CD4-positive, alpha-beta memory T cell (primary cell): ENCODE measurements around the gene EDC4. TPM values are rescaled to one million over a fixed set of nuclear protein-coding genes. Genes with fewer than 3 reads are reported as not detected.
A peak's percentile ranks its signal among the peaks of the same experiment; 100 is the strongest.

Experiments
- CTCF ChIA-PET: fragments of 350-600 bp; sonication (Branson Sonifier 250); formaldehyde crosslinking; loops from one replicate; lab custom pipeline; 2021; ENCODE audit warnings: inconsistent platforms; ENCODE audit not compliant: partially characterized antibody; lab: Charles Lee
- POLR2A ChIA-PET: fragments of 350-600 bp; sonication (Branson Sonifier 250); formaldehyde crosslinking; loops from one replicate; lab custom pipeline; 2021; ENCODE audit not compliant: partially characterized antibody; lab: Charles Lee
- DNase-seq, 5 donors: peaks; one replicate each; pipeline versions ENCODE4 v3.0.0 to v3.0.0-alpha.2; 2020 to 2022; ENCODE audit warnings: mixed read lengths in 1 of 5
- H3K27ac ChIP-seq: one replicate; pipeline ENCODE4 v1.7.0; 2013; ENCODE audit warnings: low read depth, low read length
- H3K27me3 ChIP-seq: 2 replicates; pipeline ENCODE4 v1.7.0; 2013; ENCODE audit warnings: mild to moderate bottlenecking, low read length, moderate library complexity; ENCODE audit not compliant: insufficient read depth
- H3K36me3 ChIP-seq: 2 replicates; pipeline ENCODE4 v1.7.0; 2013; ENCODE audit warnings: mild to moderate bottlenecking, low read length, moderate library complexity; ENCODE audit not compliant: insufficient read depth
- H3K4me1 ChIP-seq: 2 replicates; pipeline ENCODE4 v1.7.0; 2013; ENCODE audit warnings: mild to moderate bottlenecking, low read length, moderate library complexity; ENCODE audit not compliant: insufficient read depth
- H3K4me3 ChIP-seq, 2 donors: one replicate each; pipeline ENCODE4 v1.7.0; 2013; ENCODE audit warnings: low read length in 2 of 2, mild to moderate bottlenecking in 1 of 2
- H3K9me3 ChIP-seq, 2 donors: one replicate each; pipeline ENCODE4 v1.7.0; 2013; ENCODE audit warnings: low read length in 2 of 2, control low read depth in 1 of 2; ENCODE audit not compliant: control insufficient read depth in 1 of 2
- H3K27ac Mint-ChIP-seq, 7 donors: one replicate each; pipeline ENCODE4 v1.8.0; 2020 to 2021; ENCODE audit warnings: mixed read lengths in 7 of 7, mild to moderate bottlenecking in 6 of 7, inconsistent platforms in 3 of 7, moderate library complexity in 3 of 7
- H3K27me3 Mint-ChIP-seq, 2 donors: one replicate each; pipeline ENCODE4 v1.8.0; 2020 to 2021; ENCODE audit warnings: mixed read lengths in 2 of 2
- H3K36me3 Mint-ChIP-seq, 2 donors: one replicate each; pipeline ENCODE4 v1.8.0; 2020 to 2021; ENCODE audit warnings: mixed read lengths in 2 of 2, inconsistent platforms in 1 of 2, mild to moderate bottlenecking in 1 of 2
- H3K4me1 Mint-ChIP-seq, 4 donors: one replicate each; pipeline ENCODE4 v1.8.0; 2020 to 2021; ENCODE audit warnings: mixed read lengths in 4 of 4, mild to moderate bottlenecking in 1 of 4
- H3K4me3 Mint-ChIP-seq, 8 donors: one replicate each; pipeline ENCODE4 v1.8.0; 2020 to 2021; ENCODE audit warnings: mixed read lengths in 8 of 8, mild to moderate bottlenecking in 7 of 8, moderate library complexity in 6 of 8, inconsistent platforms in 3 of 8
- H3K9me3 Mint-ChIP-seq, 8 donors: one replicate each; pipeline ENCODE4 v1.8.0; 2020 to 2021; ENCODE audit warnings: mixed read lengths in 8 of 8, mild to moderate bottlenecking in 5 of 8, inconsistent platforms in 3 of 8, moderate library complexity in 1 of 8
- intact Hi-C: fragments of 100-400 bp; cut with micrococcal nuclease; formaldehyde crosslinking; loops from one replicate; pipeline ENCODE4 v1.15.1; 2023
- polyA plus RNA-seq, 2 donors: library from polyadenylated mRNA; unstranded; fragments of 300-500 nt; fragmentation: Illumina TruSeq; gene quantifications; one replicate each; pipeline ENCODE4 v1.2.3, GENCODE V29; 2021
- total RNA-seq, 2 experiments: library from RNA; stranded (reverse); gene quantifications; one replicate each; pipeline ENCODE4 v1.2.3, GENCODE V29; 2021

The EDC4 gene
- total and polyA plus RNA-seq, 4 experiments from 2014 or later, result 18.5 to 144 (median 89.4) TPM

- H3K27ac ChIP-seq, result no peak overlapping the region
These were observed 55.3 kb downstream of the EDC4 start for GRCh38 chr16:67928147-67928546.

GRCh38 chr16:67928561-67929364 lies 55.9 kb downstream of the EDC4 start:
- H3K4me1 ChIP-seq, result peaks cover 7% of the 10 kb centered on the region
- ChIA-PET POLR2A (interaction anchor here (0.9 to 1.7 kb wide), 5 partner anchors 8 to 256 kb away, joined by 3 to 10 read pairs (median 5); partner anchors contain the start of genes PSKH1 and PSMB10), CTCF (interaction anchor here (0.7 to 8.8 kb wide), 16 partner anchors 9 to 407 kb away, joined by 3 to 61 read pairs (median 4); partner anchors contain the start of genes EDC4 and NRN1L)
- no peak overlapping the region for H3K4me3 ChIP-seq
- intact Hi-C loops, result loop anchor here (1.0 to 2.0 kb wide), 4 partner anchors 45 to 408 kb away; partner anchors contain the start of gene THAP11
- Mint-ChIP-seq H3K27me3 (no peaks in the 10 kb centered on the region), H3K36me3 (peaks cover 2 to 35% of the 10 kb centered on the region in 2 donors), H3K27ac (peak overlapping the region; percentile 22 to 74 (median 69)), H3K4me3 (no peak overlapping the region), H3K4me1 (peaks cover 3 to 16% (median 8%) of the 10 kb centered on the region in 4 donors), H3K9me3 (no peaks in the 10 kb centered on the region)
- H3K27me3 ChIP-seq, result no peaks in the 10 kb centered on the region
- DNase-seq, result peak; percentile 70 to 75 (median 72)
- H3K27ac ChIP-seq, result no peak overlapping the region
- peaks cover 43% of the 10 kb centered on the region for H3K36me3 ChIP-seq
- no peaks in the 10 kb centered on the region for H3K9me3 ChIP-seq

More at GRCh38 chr16:67928147-67928546, 55.3 kb downstream of the EDC4 start:
- H3K36me3 ChIP-seq, result peaks cover 45% of the 10 kb centered on the region
- Mint-ChIP-seq H3K36me3 (peaks cover 0 to 36% of the 10 kb centered on the region in 2 donors), H3K27me3 (no peaks in the 10 kb centered on the region), H3K4me3 (no peak overlapping the region), H3K27ac (peak overlapping the region in 6 of 7 donors; percentile 22 to 75 (median 69)), H3K9me3 (no peaks in the 10 kb centered on the region), H3K4me1 (peaks cover 3 to 15% (median 6%) of the 10 kb centered on the region in 4 donors)
- no peak overlapping the region for H3K4me3 ChIP-seq
- intact Hi-C loops, result loop anchor here (1.0 to 2.0 kb wide), 4 partner anchors 45 to 407 kb away; partner anchors contain the start of gene THAP11
- DNase-seq, result peak in 1 of 5 donors; percentile 24
- POLR2A ChIA-PET, result interaction anchor here (0.9 to 1.7 kb wide), 3 partner anchors 9 to 255 kb away, joined by 3 to 10 read pairs (median 5); partner anchors contain the start of genes PSKH1 and PSMB10
- no peaks in the 10 kb centered on the region for H3K27me3 ChIP-seq
- CTCF ChIA-PET, result interaction anchor here (1.0 to 8.8 kb wide), 13 partner anchors 9 to 407 kb away, joined by 3 to 61 read pairs (median 5); partner anchors contain the start of genes EDC4 and NRN1L
- no peaks in the 10 kb centered on the region for H3K9me3 ChIP-seq
- H3K4me1 ChIP-seq, result peaks cover 7% of the 10 kb centered on the region

- peaks cover 6 to 28% (median 17%) of the 10 kb centered on the region in 4 donors for H3K4me1 Mint-ChIP-seq
- H3K4me3 Mint-ChIP-seq, result no peak overlapping the region
- no peaks in the 10 kb centered on the region for H3K9me3 Mint-ChIP-seq
- intact Hi-C loops, result no loop called here
- peaks cover 9 to 40% of the 10 kb centered on the region in 2 donors for H3K36me3 Mint-ChIP-seq
- Histone ChIP-seq H3K4me3 (no peak overlapping the region), H3K27me3 (no peaks in the 10 kb centered on the region), H3K27ac (no peak overlapping the region), H3K9me3 (no peaks in the 10 kb centered on the region), H3K4me1 (peaks cover 15% of the 10 kb centered on the region), H3K36me3 (peaks cover 54% of the 10 kb centered on the region)
- DNase-seq, result no peak
- ChIA-PET CTCF (interaction anchor here (2.7 to 8.8 kb wide), 3 partner anchors 46 to 409 kb away, joined by 9 to 61 read pairs (median 30); partner anchors contain the start of gene NRN1L), POLR2A (interaction anchor here (1.6 kb wide), 1 partner anchor 47 kb away, joined by 5 read pairs; no protein-coding TSS in a partner anchor)
- H3K27ac Mint-ChIP-seq, result no peak overlapping the region
- H3K27me3 Mint-ChIP-seq, result no peaks in the 10 kb centered on the region
These were observed 57.3 kb downstream of the EDC4 start for GRCh38 chr16:67930191-67930590.

DNA sequence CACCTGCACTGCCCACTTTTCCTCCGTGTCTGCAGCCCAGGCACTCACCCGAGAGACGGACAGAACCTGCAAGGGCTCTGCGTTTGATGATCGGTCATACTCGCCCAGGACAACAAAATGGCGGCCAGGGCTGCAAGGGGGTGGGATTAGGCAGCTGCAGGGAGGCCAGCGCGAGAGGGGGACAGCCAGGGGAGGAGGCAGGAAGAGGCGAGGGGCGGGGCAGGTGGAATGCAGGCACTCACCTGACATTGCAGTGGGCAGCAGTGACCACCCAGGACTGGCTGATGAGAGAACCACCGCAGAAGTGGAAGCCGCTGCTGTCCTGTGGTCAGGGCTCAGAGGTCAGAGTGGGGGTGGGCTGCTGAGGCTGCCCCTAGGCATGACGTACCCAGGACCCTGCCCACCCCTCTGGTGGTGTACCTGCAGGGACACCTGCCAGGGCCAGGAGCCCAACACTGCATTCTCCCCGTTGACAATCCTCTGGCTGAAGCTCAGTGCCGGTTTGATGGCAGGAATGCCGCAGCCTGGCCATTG lies 57.9 kb downstream of the EDC4 start:
- POLR2A ChIA-PET, result interaction anchor here (1.0 to 1.4 kb wide), 3 partner anchors 38 to 48 kb away, joined by 3 to 6 read pairs (median 3); partner anchors contain the start of gene PSKH1
- no peak overlapping the region for H3K27ac ChIP-seq
- CTCF ChIA-PET, result interaction anchor here (0.7 to 8.8 kb wide), 4 partner anchors 47 to 409 kb away, joined by 3 to 61 read pairs (median 20); partner anchors contain the start of gene NRN1L
- H3K4me3 ChIP-seq, result no peak overlapping the region
- Mint-ChIP-seq H3K27me3 (no peaks in the 10 kb centered on the region), H3K9me3 (peaks cover 0 to under 1% (median 0%) of the 10 kb centered on the region in 8 donors), H3K4me3 (no peak overlapping the region), H3K36me3 (peaks cover 14 to 45% of the 10 kb centered on the region in 2 donors), H3K4me1 (peaks cover 9 to 33% (median 22%) of the 10 kb centered on the region in 4 donors), H3K27ac (peak overlapping the region in 1 of 7 donors; percentile 35)
- no peak for DNase-seq
- peaks cover 18% of the 10 kb centered on the region for H3K4me1 ChIP-seq
- H3K27me3 ChIP-seq, result no peaks in the 10 kb centered on the region
- no peaks in the 10 kb centered on the region for H3K9me3 ChIP-seq
- H3K36me3 ChIP-seq, result peaks cover 56% of the 10 kb centered on the region
- intact Hi-C loops, result no loop called here

Other genes starting within 250 kb of the EDC4 start
- gene CARMIL2, start 227.9 kb upstream of the EDC4 start, total RNA-seq, result 100 to 1,000 TPM; 194 to 195 TPM
- 10 to 100 TPM in 1 of 2 donors, 1 to 10 TPM in 1; 7.5 to 36.3 TPM for gene CARMIL2, start 227.9 kb upstream of the EDC4 start, polyA plus RNA-seq
- gene ACD, start 212.8 kb upstream of the EDC4 start, total RNA-seq, result 10 to 100 TPM; 49.6 to 50.6 TPM
- 10 to 100 TPM; 33.3 to 48.5 TPM for gene ACD, start 212.8 kb upstream of the EDC4 start, polyA plus RNA-seq
- 1 to 10 TPM; 7.4 to 8.8 TPM for gene PARD6A, start 212.1 kb upstream of the EDC4 start, total RNA-seq
- 10 to 100 TPM; 17.8 to 26.5 TPM for gene PARD6A, start 212.1 kb upstream of the EDC4 start, polyA plus RNA-seq
- 1 to 10 TPM; 6.7 to 7.7 TPM for gene ENKD1, start 206.3 kb upstream of the EDC4 start, total RNA-seq
- 1 to 10 TPM; 1.1 to 2.4 TPM for gene ENKD1, start 206.3 kb upstream of the EDC4 start, polyA plus RNA-seq
- gene C16orf86, start 206.2 kb upstream of the EDC4 start, total RNA-seq, result 1 to 10 TPM; 2.9 to 3.6 TPM
- gene C16orf86, start 206.2 kb upstream of the EDC4 start, polyA plus RNA-seq, result 1 to 10 TPM; 4.1 TPM
- gene GFOD2, start 153.7 kb upstream of the EDC4 start, total RNA-seq, result 10 to 100 TPM; 18.0 to 19.8 TPM
- 10 to 100 TPM; 10.8 to 19.2 TPM for gene GFOD2, start 153.7 kb upstream of the EDC4 start, polyA plus RNA-seq
- 10 to 100 TPM; 25.6 to 27.8 TPM for gene RANBP10, start 66.5 kb upstream of the EDC4 start, total RNA-seq
- 10 to 100 TPM in 1 of 2 donors, 1 to 10 TPM in 1; 7.1 to 14.7 TPM for gene RANBP10, start 66.5 kb upstream of the EDC4 start, polyA plus RNA-seq
- gene TSNAXIP1, start 66.2 kb upstream of the EDC4 start, total RNA-seq, result under 1 TPM; 0.44 to 0.64 TPM
- not detected for gene TSNAXIP1, start 66.2 kb upstream of the EDC4 start, polyA plus RNA-seq
- gene THAP11, start 30.7 kb upstream of the EDC4 start, total RNA-seq, result 10 to 100 TPM; 56.8 to 58.4 TPM
- gene THAP11, start 30.7 kb upstream of the EDC4 start, polyA plus RNA-seq, result 100 to 1,000 TPM; 130 to 147 TPM
- gene NUTF2, start 26.1 kb upstream of the EDC4 start, total RNA-seq, result 10 to 100 TPM; 41.2 to 45.9 TPM
- gene NUTF2, start 26.1 kb upstream of the EDC4 start, polyA plus RNA-seq, result 100 to 1,000 TPM; 127 to 128 TPM
- gene CENPT, start 25.4 kb upstream of the EDC4 start, total RNA-seq, result 100 to 1,000 TPM; 103 to 107 TPM
- 10 to 100 TPM; 15.4 to 18.1 TPM for gene CENPT, start 25.4 kb upstream of the EDC4 start, polyA plus RNA-seq
- gene NRN1L, start 11.8 kb downstream of the EDC4 start, total RNA-seq, result 1 to 10 TPM; 5.9 to 7.0 TPM
- gene NRN1L, start 11.8 kb downstream of the EDC4 start, polyA plus RNA-seq, result under 1 TPM; 0.81 to 0.96 TPM
- 10 to 100 TPM; 22.3 to 25.1 TPM for gene PSKH1, start 20.2 kb downstream of the EDC4 start, total RNA-seq
- 10 to 100 TPM; 19.4 to 25.3 TPM for gene PSKH1, start 20.2 kb downstream of the EDC4 start, polyA plus RNA-seq
- gene CTRL, start 58.8 kb downstream of the EDC4 start, total RNA-seq, result 1 to 10 TPM; 5.1 to 8.6 TPM
- 1 to 10 TPM in 1 of 2 donors, under 1 TPM in 1; 0.41 to 1.8 TPM for gene CTRL, start 58.8 kb downstream of the EDC4 start, polyA plus RNA-seq
- 100 to 1,000 TPM; 147 to 152 TPM for gene PSMB10, start 63.8 kb downstream of the EDC4 start, total RNA-seq
- 100 to 1,000 TPM; 461 to 777 TPM for gene PSMB10, start 63.8 kb downstream of the EDC4 start, polyA plus RNA-seq
- 10 to 100 TPM; 18.2 to 20.3 TPM for gene LCAT, start 71.1 kb downstream of the EDC4 start, total RNA-seq
- gene LCAT, start 71.1 kb downstream of the EDC4 start, polyA plus RNA-seq, result 1 to 10 TPM in 1 of 2 donors, not detected in 1; 1.9 TPM
- gene SLC12A4, start 95.6 kb downstream of the EDC4 start, total RNA-seq, result 10 to 100 TPM; 33.2 to 33.5 TPM
- gene SLC12A4, start 95.6 kb downstream of the EDC4 start, polyA plus RNA-seq, result 1 to 10 TPM; 4.0 to 5.1 TPM
- 1 to 10 TPM in 1 of 2 experiments, under 1 TPM in 1; 0.91 to 1.2 TPM for gene DPEP3, start 107.4 kb downstream of the EDC4 start, total RNA-seq
- not detected for gene DPEP3, start 107.4 kb downstream of the EDC4 start, polyA plus RNA-seq
- gene DPEP2, start 126.4 kb downstream of the EDC4 start, total RNA-seq, result 100 to 1,000 TPM; 106 to 119 TPM
- gene DPEP2, start 126.4 kb downstream of the EDC4 start, polyA plus RNA-seq, result 10 to 100 TPM; 46.9 to 58.8 TPM
- not detected for gene DPEP2NB, start 142.9 kb downstream of the EDC4 start, total RNA-seq
- not detected for gene DPEP2NB, start 142.9 kb downstream of the EDC4 start, polyA plus RNA-seq
- gene DDX28, start 150.2 kb downstream of the EDC4 start, total RNA-seq, result 10 to 100 TPM; 16.1 to 17.0 TPM
- gene DDX28, start 150.2 kb downstream of the EDC4 start, polyA plus RNA-seq, result 10 to 100 TPM; 36.0 to 55.8 TPM
- gene DUS2, start 150.2 kb downstream of the EDC4 start, total RNA-seq, result 10 to 100 TPM; 13.8 to 14.6 TPM
- 10 to 100 TPM in 1 of 2 donors, 1 to 10 TPM in 1; 9.0 to 11.9 TPM for gene DUS2, start 150.2 kb downstream of the EDC4 start, polyA plus RNA-seq
- gene NFATC3, start 212.3 kb downstream of the EDC4 start, total RNA-seq, result 100 to 1,000 TPM; 127 to 134 TPM
- gene NFATC3, start 212.3 kb downstream of the EDC4 start, polyA plus RNA-seq, result 10 to 100 TPM; 76.5 to 94.9 TPM